Astrocyte (in vitro differentiated cells and primary cell): ENCODE measurements around the gene TMUB1. TPM values are rescaled to one million over a fixed set of nuclear protein-coding genes. Genes with fewer than 3 reads are reported as not detected.

ENCODE experiments used
- DNase-seq: peaks from one replicate; pipeline ENCODE4 v3.0.0-alpha.2; 2010; ENCODE audit warnings: low read depth
- FAIRE-seq: peaks from 2 replicates; lab custom pipeline; 2011; peaks lifted over from hg19 to GRCh38; lab: Jason Lieb, UNC
- H2AFZ ChIP-seq: 2 replicates; pipeline ENCODE4 v1.6.0; 2012; ENCODE audit warnings: low read depth, low read length, inconsistent platforms
- H3K27ac ChIP-seq: 2 replicates; pipeline ENCODE4 v1.5.1; 2011; ENCODE audit warnings: low read depth, low read length, inconsistent platforms
- H3K27me3 ChIP-seq: 2 replicates; pipeline ENCODE4 v1.6.0; 2011; ENCODE audit warnings: low read length, inconsistent platforms; ENCODE audit not compliant: insufficient read depth
- H3K36me3 ChIP-seq: 2 replicates; pipeline ENCODE4 v1.5.1; 2011; ENCODE audit warnings: low read length, inconsistent platforms; ENCODE audit not compliant: insufficient read depth
- H3K4me1 ChIP-seq: 2 replicates; pipeline ENCODE4 v1.5.1; 2011; ENCODE audit warnings: low read length, inconsistent platforms; ENCODE audit not compliant: insufficient read depth
- H3K4me2 ChIP-seq: 2 replicates; pipeline ENCODE4 v1.6.0; 2012; ENCODE audit warnings: low read length, inconsistent platforms
- H3K4me3 ChIP-seq: 2 replicates; pipeline ENCODE4 v1.5.1; 2011; ENCODE audit warnings: low read depth, mild to moderate bottlenecking, low read length, inconsistent platforms; ENCODE audit not compliant: insufficient read depth
- H3K79me2 ChIP-seq: 2 replicates; pipeline ENCODE4 v1.6.0; 2012; ENCODE audit warnings: mild to moderate bottlenecking, low read length, inconsistent platforms; ENCODE audit not compliant: insufficient read depth
- H3K9ac ChIP-seq: 2 replicates; pipeline ENCODE4 v1.6.0; 2012; ENCODE audit warnings: mild to moderate bottlenecking, low read length, inconsistent platforms
- H3K9me3 ChIP-seq: 2 replicates; pipeline ENCODE4 v1.5.1; 2012; ENCODE audit warnings: low read depth, mild to moderate bottlenecking, low read length, inconsistent platforms; ENCODE audit not compliant: insufficient read depth
- H4K20me1 ChIP-seq: 2 replicates; pipeline ENCODE4 v1.6.0; 2012; ENCODE audit warnings: low read length, inconsistent platforms; ENCODE audit not compliant: insufficient read depth
- H3K27ac Mint-ChIP-seq: one replicate; pipeline ENCODE4 v1.8.0; 2021; ENCODE audit warnings: mild to moderate bottlenecking, mixed read lengths; ENCODE audit not compliant: unreplicated experiment
- H3K27me3 Mint-ChIP-seq: one replicate; pipeline ENCODE4 v1.8.0; 2021; ENCODE audit warnings: low read depth, mixed read lengths; ENCODE audit not compliant: unreplicated experiment
- H3K36me3 Mint-ChIP-seq: one replicate; pipeline ENCODE4 v1.8.0; 2021; ENCODE audit warnings: low read depth, mixed read lengths; ENCODE audit not compliant: unreplicated experiment
- H3K4me1 Mint-ChIP-seq: one replicate; pipeline ENCODE4 v1.8.0; 2021; ENCODE audit warnings: low read depth, mixed read lengths; ENCODE audit not compliant: unreplicated experiment
- H3K4me3 Mint-ChIP-seq: one replicate; pipeline ENCODE4 v1.8.0; 2021; ENCODE audit warnings: mild to moderate bottlenecking, moderate library complexity, mixed read lengths; ENCODE audit not compliant: unreplicated experiment
- H3K9me3 Mint-ChIP-seq: one replicate; pipeline ENCODE4 v1.8.0; 2021; ENCODE audit warnings: mild to moderate bottlenecking, mixed read lengths; ENCODE audit not compliant: unreplicated experiment
- EZH2 ChIP-seq: IDR thresholded peaks from 2 replicates; pipeline ENCODE4 v1.6.1; 2012; ENCODE audit warnings: mild to moderate bottlenecking, low read length, inconsistent platforms; ENCODE audit not compliant: insufficient read depth
- total RNA-seq: library from RNA; stranded (reverse); gene quantifications from 2 replicates; pipeline ENCODE4 v1.2.1, GENCODE V29; 2021
- TF ChIP-seq, protein P1 (sequence below): IDR thresholded peaks from 2 replicates; pipeline ENCODE4 v1.5.1; 2011; ENCODE audit warnings: low read depth, mild to moderate bottlenecking, inconsistent platforms, low read length, moderate library complexity; ENCODE audit not compliant: insufficient read depth

TMUB1 gene
- total RNA-seq, 1 donor from 2014 or later: 42.9 TPM

DNA sequence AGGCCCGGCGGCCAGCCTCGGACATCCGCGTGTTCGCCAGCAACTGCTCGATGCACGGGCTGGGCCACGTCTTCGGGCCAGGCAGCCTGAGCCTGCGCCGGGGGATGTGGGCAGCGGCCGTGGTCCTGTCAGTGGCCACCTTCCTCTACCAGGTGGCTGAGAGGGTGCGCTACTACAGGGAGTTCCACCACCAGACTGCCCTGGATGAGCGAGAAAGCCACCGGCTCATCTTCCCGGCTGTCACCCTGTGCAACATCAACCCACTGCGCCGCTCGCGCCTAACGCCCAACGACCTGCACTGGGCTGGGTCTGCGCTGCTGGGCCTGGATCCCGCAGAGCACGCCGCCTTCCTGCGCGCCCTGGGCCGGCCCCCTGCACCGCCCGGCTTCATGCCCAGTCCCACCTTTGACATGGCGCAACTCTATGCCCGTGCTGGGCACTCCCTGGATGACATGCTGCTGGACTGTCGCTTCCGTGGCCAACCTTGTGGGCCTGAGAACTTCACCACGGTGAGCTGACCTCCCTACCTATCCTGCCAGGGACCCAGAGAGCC lies 34.3 kb downstream of the TMUB1 start:
- Histone ChIP-seq H3K27ac (no peak overlapping the region), H3K4me1 (peaks cover 11% of the 10 kb centered on the region), H3K36me3 (no peaks in the 10 kb centered on the region), H3K9ac (no peak overlapping the region), H3K4me2 (no peak overlapping the region), H3K9me3 (no peaks in the 10 kb centered on the region), H3K27me3 (peaks cover 5% of the 10 kb centered on the region), H3K4me3 (no peak overlapping the region), H4K20me1 (peaks cover 19% of the 10 kb centered on the region), H2AFZ (no peak overlapping the region), H3K79me2 (no peaks in the 10 kb centered on the region)
- Mint-ChIP-seq H3K27ac (no peak overlapping the region), H3K9me3 (no peaks in the 10 kb centered on the region), H3K4me3 (no peak overlapping the region), H3K27me3 (peaks cover 14% of the 10 kb centered on the region), H3K36me3 (peaks cover 15% of the 10 kb centered on the region), H3K4me1 (peaks cover 5% of the 10 kb centered on the region)
- DNase-seq: no peak
- FAIRE-seq: no peak
- TF ChIP-seq, protein P1, sequence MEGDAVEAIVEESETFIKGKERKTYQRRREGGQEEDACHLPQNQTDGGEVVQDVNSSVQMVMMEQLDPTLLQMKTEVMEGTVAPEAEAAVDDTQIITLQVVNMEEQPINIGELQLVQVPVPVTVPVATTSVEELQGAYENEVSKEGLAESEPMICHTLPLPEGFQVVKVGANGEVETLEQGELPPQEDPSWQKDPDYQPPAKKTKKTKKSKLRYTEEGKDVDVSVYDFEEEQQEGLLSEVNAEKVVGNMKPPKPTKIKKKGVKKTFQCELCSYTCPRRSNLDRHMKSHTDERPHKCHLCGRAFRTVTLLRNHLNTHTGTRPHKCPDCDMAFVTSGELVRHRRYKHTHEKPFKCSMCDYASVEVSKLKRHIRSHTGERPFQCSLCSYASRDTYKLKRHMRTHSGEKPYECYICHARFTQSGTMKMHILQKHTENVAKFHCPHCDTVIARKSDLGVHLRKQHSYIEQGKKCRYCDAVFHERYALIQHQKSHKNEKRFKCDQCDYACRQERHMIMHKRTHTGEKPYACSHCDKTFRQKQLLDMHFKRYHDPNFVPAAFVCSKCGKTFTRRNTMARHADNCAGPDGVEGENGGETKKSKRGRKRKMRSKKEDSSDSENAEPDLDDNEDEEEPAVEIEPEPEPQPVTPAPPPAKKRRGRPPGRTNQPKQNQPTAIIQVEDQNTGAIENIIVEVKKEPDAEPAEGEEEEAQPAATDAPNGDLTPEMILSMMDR: no peak
- no peak for TF ChIP-seq EZH2

DNA sequence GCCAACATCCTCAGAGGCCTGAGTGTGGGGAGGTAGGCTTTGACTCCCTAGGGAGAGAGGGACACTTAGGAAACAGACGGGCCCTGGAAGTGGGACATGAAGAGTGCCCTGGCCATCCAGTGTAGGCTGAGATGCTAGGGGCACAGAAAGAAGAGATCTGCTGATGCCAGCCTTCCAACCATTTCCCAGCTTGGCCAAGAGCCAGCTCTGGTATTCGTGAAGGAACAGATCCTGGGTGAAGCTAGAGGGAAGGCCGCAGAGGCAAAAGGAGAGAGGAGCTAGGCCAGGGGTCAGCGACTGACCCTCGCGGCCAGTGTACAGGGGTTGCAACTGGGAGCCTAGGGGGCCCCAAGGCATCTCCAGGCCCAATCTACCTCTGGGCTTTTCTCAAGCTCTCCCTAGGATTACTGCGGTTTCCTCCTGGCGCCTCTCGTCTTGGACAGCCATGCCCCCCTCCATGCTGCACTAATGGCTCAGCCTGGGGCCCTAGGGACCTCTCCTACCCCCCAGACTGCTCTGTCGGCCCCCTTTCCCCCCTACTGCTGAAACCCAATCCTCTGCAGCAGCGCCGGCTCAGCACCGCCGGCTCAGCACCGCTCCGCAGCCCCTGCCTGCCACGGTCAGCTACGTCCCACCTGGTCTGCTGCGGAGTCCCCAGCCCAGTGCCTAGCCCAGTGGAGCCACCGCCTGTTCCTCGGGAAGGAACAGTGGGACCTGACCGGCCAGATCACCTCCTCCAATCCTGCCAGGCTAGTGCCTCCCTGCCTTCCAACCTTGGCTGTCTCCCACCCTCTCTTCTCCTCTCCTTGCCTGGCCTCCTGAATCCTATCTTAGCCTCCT lies 35.1 kb downstream of the TMUB1 start, which contains the start of gene ASIC3:
TSS of gene ASIC3 (plus strand) at position 556 of the 840 bp plus-strand sequence. CDS start 355 bp downstream, outside the sequence.
- Histone ChIP-seq H3K4me1 (peaks cover 11% of the 10 kb centered on the region), H3K36me3 (no peaks in the 10 kb centered on the region), H3K79me2 (no peaks in the 10 kb centered on the region), H4K20me1 (peaks cover 19% of the 10 kb centered on the region), H3K4me3 (no peak within 1 kb of the TSS), H2AFZ (no peak within 1 kb of the TSS), H3K9me3 (no peaks in the 10 kb centered on the region), H3K9ac (no peak within 1 kb of the TSS), H3K27ac (no peak within 1 kb of the TSS), H3K27me3 (peaks cover 5% of the 10 kb centered on the region), H3K4me2 (no peak within 1 kb of the TSS)
- H3K27me3 Mint-ChIP-seq: peaks cover 14% of the 10 kb centered on the region
- H3K9me3 Mint-ChIP-seq: no peaks in the 10 kb centered on the region
- H3K4me1 Mint-ChIP-seq: peaks cover 5% of the 10 kb centered on the region
- DNase-seq: no peak
- FAIRE-seq: no peak
- H3K27ac Mint-ChIP-seq: peak within 1 kb of the TSS; percentile 77
- H3K4me3 Mint-ChIP-seq: no peak within 1 kb of the TSS
- no peak for TF ChIP-seq EZH2
- TF ChIP-seq, protein P1: no peak
- H3K36me3 Mint-ChIP-seq: peaks cover 14% of the 10 kb centered on the region
